GM19035 (cell line): ENCODE data around the gene MORN1.

Source experiments
- ATAC-seq: cut with Tn5 transposase; IDR thresholded peaks from one replicate; pipeline ENCODE4 v1.9.1; 2021; ENCODE audit not compliant: unreplicated experiment

The MORN1 gene

DNA sequence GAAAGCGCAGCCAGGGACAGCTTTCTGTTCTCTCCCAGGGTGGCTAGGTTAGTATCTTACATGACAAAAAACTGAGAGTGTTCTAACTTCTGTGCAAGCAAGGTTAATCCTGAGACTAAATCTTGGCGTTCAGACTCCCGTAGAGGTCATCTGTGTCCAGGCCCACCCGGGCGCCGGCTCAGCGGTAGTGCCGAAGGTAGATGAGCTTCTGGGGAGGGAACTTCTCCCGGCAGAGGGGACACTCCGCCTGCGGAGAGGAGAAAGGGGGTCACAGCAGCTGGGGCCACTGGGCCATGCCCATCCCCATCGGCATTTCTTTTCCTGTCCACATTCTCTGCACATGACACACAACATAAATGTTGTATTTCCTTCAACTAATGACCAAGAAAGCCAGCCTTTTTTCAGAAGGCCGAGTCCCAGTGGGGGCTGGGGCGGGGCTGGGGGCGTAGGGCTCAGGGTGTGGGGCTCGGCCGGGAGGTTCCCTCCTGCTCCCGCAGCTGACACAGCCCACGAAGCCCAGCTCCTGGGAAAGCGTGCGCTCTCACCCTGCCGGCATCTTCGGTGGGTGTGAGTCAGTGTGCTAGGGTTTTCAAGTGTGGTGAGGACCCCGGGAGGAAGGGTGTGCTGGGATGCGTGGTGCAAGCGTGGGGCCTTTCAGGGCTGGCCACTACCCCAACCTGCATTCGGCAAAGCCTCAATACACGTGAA is 14.4 kb upstream of the MORN1 start:
- ATAC-seq = no peak

DNA sequence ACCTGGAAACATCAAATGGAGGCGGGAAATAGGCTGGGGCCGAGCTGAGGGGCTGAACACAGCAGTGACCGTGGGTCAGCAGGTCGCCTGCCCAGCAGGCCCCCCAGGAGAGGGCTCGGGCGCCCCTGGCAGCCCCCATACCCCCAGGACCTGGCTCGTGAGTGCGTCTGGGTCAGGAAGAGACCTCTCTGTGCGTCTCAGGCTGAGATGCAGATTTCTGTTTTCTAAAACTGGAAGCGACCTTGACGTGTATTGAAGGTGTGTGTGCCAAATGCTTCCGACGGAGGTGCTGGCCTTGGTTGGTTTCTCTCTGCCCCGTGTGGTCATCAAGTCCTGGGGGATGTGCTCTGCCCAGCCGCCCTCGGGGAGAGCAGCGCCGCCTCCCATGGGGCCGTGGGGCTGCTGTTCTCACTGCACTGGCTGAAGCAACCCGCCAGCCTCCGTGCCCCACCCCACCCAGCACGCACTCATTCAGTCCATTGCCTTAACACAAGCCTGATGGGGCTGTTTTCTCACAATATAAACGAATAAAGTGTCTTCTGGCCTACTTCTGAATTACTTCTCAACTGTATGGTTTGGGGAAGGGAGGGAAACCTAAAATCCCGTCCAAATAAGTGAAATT is 13.6 kb upstream of the MORN1 start:
- no peak for ATAC-seq

DNA sequence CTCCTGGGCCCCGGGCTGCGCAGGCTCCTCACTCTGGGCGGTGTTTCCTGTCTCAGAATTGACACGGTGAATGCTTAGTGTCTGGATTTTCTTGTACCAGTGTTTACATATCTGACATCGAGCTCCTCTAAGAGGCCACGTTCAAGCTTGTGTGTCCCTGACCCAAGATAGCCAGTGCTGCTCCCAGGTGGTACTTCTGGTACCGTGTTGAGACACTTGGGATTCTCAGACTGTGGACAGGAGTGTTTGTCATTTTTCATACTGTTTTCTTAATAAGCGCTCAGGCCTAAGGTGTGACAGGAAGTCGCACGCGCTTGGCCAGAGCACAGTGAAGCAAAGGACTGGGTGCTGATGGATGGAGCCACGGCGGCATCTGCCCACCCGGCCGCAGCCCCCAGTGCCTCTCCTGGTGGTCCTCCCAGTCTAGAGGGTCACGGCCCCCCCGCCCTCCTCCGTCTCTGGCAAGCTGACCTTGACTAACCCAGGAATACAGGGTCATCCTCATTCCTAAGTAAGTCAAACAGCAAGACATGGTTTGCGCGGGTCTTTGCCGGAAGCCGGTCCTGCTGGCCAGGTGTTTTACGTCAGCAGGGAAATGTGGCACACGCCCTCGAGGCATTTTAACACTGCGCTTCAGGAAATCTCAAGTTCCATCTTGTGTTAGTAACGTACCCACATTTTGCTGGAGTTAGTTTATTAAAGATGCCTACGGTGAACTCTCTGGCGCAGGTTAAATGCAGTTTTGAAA is 13.0 kb upstream of the MORN1 start:
- ATAC-seq = no peak

DNA sequence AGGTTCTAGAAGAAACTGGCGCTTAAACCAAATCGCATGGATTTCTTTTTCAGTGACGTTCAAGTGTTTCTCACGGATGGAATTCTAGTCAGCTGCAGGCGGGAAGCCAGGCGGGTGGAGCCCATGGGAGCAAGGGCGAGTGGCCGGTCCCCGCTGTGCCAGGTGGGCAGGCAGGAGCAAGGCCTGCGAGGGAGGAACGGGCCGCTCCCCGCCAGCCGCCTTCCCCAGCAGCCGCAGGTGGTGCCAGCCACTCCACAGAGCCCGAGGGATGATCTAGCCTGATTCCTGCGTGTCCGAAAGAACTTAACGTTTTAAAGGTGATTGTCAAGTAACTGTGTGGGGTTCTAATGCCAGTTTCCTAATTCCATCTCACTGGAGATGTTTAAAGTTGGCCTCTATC is 11.9 kb upstream of the MORN1 start:
- ATAC-seq = no peak

DNA sequence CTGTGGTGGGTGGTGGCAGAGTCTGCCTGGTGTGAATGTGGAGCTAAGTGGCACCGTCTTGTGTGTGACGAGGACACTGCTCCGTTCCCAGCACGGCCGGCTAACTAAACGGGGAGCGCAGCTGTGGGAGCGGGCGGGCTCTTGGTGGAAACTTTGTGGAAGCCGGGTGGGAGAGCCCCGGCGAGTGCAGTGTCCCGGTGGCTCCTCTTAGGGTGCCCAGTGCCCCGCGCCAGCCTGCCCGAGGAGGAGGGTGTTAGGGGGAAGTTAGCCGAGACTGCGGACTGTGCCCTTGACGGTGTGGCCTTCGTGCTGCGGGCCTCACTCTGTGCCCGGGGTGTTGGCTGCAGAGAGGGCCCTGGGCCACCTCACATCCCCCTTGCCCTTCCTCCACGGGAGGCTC is 11.1 kb upstream of the MORN1 start:
- ATAC-seq = no peak

DNA sequence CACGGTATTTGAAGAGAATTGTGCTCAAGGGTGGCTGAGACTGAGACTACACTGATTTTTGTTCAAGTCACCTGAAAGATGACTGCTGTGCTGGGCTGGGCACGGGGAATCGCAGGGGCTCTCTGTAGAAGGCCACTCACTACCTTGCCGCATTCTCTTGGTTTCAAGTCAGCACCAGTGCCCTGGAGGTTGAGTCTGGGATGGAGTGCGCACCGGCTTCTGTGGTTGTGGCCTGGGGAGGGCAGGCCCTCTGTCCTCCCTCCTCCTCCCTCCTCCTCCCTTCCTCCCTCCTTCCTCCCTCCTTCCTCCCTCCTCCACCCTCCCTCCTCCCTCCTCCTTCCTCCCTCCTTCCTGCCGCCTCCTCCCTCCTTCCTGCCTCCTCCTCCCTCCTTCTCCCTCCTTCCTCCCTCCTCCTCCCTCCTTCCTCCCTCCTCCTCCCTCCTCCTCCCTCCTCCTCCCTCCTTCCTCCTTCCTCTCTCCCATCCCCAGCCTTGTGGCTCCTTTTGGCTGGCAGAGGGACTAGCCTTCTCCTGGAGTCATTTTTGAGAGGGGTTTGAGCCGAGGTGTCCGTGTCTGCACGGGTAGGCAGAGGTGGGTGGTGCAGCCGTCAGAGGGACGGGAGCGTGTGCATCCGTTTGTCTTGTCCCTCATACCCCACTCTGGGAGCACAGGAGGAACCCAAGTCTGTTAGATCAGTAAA is 9.7 kb upstream of the MORN1 start:
- no peak for ATAC-seq

DNA sequence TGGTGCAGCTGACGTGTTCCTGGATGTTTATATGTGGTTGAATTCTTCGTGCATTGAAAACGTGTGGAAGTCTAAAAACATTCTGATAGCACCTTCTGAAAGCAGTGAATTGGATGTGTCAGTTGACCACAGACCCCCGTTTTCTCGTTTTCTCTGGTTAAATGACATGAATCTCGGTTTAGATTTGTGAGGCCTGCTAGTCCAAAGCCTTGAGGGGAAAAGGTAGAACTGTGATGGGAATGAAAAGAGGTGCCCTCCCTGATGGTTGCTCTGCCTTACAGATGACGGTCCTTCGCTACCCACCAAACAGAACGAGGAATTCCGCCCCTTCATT is 9.2 kb upstream of the MORN1 start:
- ATAC-seq = no peak

DNA sequence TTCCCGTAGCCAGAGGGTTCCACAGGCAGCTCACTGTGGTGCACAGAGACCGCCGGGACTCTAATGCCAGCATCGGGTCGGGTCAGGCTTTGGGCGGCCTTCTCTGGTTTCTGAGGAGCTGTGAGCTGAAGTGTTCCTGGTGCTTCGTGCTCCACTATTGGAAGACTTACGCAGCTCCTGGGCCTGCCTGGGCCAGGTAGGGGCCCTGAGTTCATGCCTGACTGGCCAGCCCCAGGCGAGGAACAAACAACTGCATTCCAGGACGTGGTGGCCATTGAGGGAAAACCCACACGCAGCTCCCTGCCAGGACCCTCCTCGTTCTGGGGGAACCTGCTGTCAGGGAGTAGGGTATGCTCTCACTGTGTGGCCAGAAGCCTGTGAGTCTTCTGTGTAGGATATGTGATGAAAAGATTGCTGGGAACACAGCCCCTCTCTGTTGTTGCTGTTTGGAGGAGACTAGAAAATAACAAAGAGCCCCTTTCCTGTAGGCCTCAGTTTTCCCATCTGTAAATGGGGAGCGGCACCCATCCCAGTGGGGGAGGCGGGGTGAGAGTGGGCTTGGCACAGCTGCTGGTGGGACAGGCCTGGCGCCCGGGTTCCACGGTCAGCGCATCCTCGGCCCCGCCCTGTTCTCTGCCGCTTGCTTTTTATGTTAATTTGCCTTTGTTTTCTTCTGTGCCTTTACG is 8.7 kb upstream of the MORN1 start:
- ATAC-seq = no peak

DNA sequence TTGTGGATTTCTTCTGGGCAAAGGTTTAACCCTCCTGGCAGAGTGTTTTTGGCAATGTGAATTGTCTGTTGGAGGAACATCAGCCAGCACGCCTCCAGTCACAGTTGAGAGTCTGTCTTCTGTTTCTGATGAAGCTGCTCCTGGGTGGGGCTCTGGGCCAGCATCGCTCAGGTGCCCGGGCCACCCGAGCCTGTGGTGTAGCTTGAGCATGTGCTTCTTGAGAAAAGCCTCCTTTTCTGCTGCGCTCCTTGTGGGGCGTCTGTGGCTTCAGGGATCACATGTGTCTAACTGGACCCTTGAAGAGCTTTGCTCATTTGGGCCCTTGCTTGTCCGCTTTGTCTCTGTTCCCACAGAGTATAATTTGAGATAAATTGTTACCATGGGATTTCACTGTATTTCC is 7.5 kb upstream of the MORN1 start:
- ATAC-seq = no peak

DNA sequence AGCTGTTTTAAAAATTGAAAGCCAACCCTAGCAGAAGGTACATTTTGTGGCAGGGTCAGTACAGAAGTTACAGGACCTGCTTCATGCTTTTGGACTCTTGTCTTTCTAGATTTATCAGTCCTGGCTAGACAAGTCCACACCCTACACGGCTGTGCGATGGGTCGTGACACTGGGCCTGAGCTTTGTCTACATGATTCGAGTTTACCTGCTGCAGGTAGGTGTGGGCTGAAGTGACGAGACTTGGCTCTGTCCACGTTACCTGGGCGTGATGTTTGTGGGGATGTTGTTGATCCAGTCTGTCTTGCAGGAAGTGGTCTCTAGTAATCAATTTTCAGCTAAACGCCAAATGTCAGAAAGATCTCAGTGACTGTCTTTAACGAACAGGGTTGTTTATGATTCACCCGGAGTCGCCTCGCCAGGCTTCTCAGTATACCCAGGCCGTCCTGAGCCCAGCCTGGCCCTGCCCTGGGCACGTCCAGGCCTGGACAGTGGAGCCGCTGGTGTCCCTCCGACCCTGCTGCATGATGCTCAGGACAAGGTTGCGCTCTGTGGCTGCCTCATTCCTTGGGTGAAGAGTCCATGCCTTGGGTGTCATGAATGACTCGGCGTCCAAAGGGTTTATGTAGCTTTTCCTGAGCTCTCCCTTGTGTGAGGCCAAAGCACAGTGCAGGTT is 5.8 kb upstream of the MORN1 start:
- no peak for ATAC-seq

DNA sequence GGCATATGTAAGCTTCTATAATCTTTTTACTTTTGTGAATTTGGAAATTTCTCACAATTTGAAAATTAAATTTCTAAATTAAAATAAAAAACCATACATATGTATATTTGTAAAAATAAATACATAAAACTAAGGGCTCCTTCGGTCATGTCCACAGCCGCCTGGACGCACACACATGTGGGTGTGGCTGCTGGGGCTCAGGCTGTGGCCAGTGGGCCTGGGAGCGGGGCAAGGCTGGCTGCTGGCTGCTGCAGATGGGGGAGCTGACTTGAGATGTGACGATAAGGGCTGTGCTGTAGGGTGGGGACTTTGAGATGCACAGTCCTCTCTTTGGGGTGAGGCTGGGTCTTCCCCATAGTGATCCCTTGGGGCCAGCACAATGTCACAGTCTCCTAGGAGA is 5.1 kb upstream of the MORN1 start:
- no peak for ATAC-seq

DNA sequence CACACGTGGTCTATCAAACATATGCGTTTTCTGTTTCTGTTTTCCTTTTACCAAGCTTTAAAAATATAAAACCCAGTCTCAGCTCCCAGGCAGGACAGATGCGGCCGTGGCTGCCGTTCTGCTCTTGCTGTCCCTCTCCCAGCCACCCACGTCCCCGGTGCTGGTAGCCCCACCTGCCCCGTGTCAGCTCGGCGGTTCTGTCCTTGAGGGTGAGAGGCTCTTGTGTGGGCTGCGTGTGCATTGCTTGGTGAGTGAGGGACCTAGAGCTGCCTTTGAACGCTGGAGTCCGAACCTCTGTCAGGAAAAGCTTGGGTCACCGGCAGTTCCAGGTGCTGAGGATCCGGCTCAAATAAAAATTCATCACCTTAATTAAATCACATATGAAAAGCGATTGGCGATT is 4.7 kb upstream of the MORN1 start:
- no peak for ATAC-seq

DNA sequence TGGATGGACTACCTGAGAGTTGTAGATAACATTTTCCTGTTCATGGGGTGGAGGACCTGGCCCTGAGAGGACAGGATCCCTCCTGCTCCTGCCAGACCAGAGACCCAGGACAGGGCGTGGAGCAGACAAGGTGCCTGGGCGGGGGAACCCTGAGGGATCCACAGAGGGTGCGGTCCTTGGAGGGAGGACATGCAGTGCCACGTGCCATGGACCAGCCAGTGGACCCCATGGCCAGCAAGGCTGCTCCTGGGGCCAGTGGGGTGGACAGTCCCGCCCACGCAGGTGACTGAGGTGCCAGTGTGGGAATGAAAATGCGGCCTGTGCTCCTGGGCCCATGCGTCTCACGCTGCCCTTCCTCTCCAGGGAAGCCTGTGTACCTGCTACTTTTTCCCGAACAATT is 3.9 kb upstream of the MORN1 start:
- ATAC-seq = no peak

DNA sequence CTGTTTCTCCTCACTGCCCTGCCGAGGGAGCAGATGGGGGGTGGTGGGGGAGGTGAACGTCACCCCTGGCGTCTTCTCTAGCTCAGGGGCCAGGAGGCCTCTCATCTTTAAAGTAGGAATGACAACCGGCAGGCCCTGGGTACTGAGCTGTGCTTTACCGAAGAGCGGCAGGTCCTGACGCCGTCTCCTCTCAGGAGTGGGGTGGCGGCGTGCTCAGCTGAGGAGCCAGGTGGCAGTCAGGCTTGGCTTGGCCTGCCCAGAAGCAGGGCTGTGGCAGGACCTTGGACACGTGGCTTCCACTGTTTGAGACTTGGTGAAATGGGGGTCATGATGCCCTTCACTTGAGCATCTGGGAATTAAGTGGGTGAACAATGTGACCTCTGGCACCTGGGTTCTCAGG is 3.4 kb upstream of the MORN1 start:
- no peak for ATAC-seq

DNA sequence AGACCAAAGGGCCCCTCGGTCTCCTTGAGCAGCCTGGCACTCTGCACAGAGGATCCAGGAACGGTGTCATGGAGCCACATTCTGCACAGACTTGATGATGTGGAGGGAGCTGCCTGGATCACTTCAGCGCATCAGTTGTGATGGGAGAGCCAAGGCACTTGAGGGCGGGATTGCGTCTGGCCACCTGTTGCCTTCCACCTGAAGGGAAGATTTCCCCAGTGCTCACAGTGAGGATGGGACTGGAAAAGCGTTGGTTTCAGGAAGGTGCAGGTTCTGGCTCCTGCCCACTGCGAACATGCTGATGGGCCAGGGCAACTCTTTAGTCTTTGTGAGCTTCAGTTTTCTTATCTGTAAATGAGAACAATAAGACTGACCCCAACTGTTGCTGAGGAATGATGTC is 2.9 kb upstream of the MORN1 start:
- no peak for ATAC-seq

DNA sequence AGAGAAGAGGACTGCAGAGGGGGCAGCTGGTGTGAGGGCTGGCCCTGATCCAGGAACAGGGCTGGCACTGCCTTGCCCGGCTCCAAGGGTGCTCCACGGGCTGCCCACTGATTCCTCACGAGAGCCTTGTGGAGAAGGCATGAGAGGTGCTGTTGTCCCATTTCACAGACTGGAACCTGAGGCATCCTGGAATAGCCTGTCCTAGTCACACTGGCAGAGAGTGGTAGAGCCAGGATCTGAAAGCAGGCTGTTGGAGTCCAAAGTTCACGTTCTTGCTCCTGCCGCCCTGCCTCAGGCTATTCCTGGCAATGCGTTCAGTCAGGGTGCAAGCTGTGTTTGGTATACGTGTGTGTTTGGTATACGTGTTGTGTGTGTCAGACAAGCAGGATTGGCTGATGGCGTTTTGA is 2.1 kb upstream of the MORN1 start:
- ATAC-seq = no peak

DNA sequence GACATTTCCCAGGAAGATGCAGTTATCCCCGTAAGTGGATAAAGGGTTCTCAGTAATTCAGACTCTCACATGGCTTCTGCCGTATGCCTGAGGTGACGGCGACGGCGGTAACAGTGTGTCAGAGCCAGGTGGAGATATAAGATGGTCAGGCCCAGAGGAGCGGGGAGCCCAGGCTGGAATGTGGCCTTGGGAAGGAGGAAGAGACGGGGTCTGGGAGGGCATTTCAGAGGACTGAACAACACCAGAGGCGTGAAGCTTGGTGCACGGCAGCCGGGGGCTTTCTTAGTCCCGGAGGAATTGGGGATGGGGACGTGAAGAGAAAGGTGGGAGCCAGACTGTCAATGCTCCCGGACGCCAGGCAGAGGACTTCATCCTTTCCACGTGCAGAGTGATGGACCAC is 1.3 kb upstream of the MORN1 start:
- no peak for ATAC-seq

DNA sequence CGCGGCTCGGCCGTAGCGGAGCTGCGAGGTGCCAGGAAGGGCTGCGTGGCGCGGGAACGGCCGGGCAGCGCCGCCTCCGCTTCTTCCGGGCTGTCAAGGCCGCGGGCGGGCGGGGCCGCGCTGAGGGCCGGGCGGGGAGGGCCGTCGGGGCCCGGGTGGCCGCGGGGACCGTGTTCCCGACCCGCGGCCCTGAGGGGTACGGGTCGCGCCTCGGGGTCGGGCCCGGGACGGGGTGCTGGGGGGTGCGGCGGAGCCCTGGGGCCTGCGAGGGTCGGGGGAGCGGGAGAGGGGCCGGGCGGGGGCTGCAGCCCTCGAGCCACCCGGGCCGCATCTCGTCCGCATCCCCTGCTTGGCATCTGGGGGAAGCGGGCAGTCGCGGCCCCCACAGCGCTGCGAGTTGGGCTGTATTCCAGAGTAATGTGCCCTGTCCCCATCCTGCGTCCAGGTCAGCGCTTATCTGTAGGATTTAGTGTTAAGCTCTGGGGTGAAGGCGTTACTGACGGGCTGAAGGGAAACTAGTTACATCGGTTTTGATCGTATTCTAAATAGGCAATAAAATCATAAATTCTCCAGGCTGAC is 666 bp upstream of the MORN1 start:
- peak; percentile 15 for ATAC-seq

DNA sequence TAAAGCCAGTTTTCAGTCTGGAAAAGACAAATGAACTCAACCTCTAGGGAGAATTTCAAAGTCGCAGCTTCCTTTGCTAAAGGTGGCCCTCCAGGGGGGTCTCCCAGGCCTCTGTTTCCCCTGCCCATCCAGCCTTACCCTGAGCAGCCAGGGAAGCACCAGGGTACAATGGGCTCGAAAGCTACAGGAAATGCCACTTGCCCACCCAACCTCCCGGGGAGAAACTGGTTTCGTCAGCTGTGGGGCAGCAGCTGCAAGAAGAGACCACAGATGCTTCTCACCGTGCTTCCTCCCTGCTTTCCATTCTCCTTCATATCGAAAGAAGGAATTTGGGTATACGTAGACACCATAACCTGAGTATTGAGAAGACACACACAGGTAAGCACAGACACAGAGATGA is 1.7 kb downstream of the MORN1 start:
- no peak for ATAC-seq
